Tibial nerve (tissue), 3 donors: ENCODE measurements around the gene NUAK2.

Experiments
- POLR2A ChIP-seq, 2 donors: fragments of 450-650 bp; IDR thresholded peaks; one replicate each; pipeline ENCODE4 v1.6.1; 2017; ENCODE audit warnings: antibody characterized with exemption in 2 of 2, mild to moderate bottlenecking in 2 of 2, moderate library complexity in 2 of 2
- TF ChIP-seq, protein P1 (sequence below), 5 experiments: fragments of 200-600 bp in 3 of 5; fragments of 450-650 bp in 2 of 5; sonication (generic) in 3 of 5; IDR thresholded peaks; one replicate each; pipeline ENCODE4 v1.5.1; 2016 to 2019; ENCODE audit warnings: antibody characterized with exemption in 5 of 5, mild to moderate bottlenecking in 3 of 5, moderate library complexity in 2 of 5

DNA sequence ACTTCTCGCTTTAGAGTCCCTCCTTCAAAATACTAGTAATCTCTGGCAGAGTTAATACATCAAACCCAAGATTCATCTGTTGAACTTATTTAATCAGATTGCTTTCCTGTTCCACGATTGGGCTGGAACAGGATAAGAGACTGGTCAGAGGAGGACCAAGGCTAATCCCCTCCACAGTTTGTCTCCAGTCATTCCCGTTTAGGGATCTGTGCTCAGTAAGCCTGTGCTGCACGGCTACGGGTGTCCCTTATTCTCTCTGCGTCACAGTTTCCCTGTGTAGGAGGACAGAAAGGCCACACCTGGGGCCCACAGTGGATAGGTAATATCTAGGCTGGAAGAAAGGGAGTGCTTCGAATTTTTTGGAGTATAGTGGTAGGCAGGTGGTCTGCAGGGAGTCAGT lies 16.5 kb upstream of the NUAK2 start:
- no peak for TF ChIP-seq POLR2A (IDR thresholded peaks at IDR 0.05)
- TF ChIP-seq, protein P1, sequence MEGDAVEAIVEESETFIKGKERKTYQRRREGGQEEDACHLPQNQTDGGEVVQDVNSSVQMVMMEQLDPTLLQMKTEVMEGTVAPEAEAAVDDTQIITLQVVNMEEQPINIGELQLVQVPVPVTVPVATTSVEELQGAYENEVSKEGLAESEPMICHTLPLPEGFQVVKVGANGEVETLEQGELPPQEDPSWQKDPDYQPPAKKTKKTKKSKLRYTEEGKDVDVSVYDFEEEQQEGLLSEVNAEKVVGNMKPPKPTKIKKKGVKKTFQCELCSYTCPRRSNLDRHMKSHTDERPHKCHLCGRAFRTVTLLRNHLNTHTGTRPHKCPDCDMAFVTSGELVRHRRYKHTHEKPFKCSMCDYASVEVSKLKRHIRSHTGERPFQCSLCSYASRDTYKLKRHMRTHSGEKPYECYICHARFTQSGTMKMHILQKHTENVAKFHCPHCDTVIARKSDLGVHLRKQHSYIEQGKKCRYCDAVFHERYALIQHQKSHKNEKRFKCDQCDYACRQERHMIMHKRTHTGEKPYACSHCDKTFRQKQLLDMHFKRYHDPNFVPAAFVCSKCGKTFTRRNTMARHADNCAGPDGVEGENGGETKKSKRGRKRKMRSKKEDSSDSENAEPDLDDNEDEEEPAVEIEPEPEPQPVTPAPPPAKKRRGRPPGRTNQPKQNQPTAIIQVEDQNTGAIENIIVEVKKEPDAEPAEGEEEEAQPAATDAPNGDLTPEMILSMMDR (IDR thresholded peaks at IDR 0.05), result no peak
